Measurements from ENCODE around the gene RASA3.
A peak's percentile ranks its signal among the peaks of the same experiment; 100 is the strongest.

GRCh38 chr13:114112826-114113322 lies 19.5 kb downstream of the RASA3 start:
- TF ChIP-seq CTCF (IDR thresholded peaks at IDR 0.05), result peak; percentile 29
- TF ChIP-seq EZH2 (IDR thresholded peaks at IDR 0.05), result no peak
- no peak for TF ChIP-seq EZH2phosphoT487 (IDR thresholded peaks at IDR 0.05)

Data from neural progenitor cell (in vitro differentiated cells).